BE2C (cell line): Measurements from ENCODE around the gene TCP11.

Source experiments
- DNase-seq: peaks from one replicate; pipeline ENCODE4 v3.0.0-alpha.2; 2020
- H3K27me3 ChIP-seq: fragments of 250-450 bp; sonication (Bioruptor Pico); 2 replicates; pipeline ENCODE4 v1.5.1; 2020; ENCODE audit warnings: mild to moderate bottlenecking
- H3K36me3 ChIP-seq: fragments of 250-450 bp; sonication (Bioruptor Pico); 2 replicates; pipeline ENCODE4 v1.5.1; 2020; ENCODE audit warnings: mild to moderate bottlenecking
- H3K4me1 ChIP-seq: fragments of 250-450 bp; sonication (Bioruptor Pico); 2 replicates; pipeline ENCODE4 v1.5.1; 2020
- H3K4me3 ChIP-seq: 2 replicates; pipeline ENCODE4 v1.5.1; 2011; ENCODE audit warnings: low read depth, low read length
- H3K9me3 ChIP-seq: fragments of 250-450 bp; sonication (Bioruptor Pico); 2 replicates; pipeline ENCODE4 v1.5.1; 2020
- CTCF ChIP-seq: IDR thresholded peaks from 2 replicates; pipeline ENCODE4 v1.5.1; 2012; ENCODE audit warnings: mild to moderate bottlenecking, low read depth, low read length

TCP11 gene

GRCh38 chr6:35088281-35089215 is 52.6 kb downstream of the TCP11 start:
- Histone ChIP-seq H3K9me3 (no peaks in the 10 kb centered on the region), H3K36me3 (no peaks in the 10 kb centered on the region), H3K4me1 (no peaks in the 10 kb centered on the region), H3K4me3 (no peak overlapping the region), H3K27me3 (no peaks in the 10 kb centered on the region)
- TF ChIP-seq CTCF = no peak
- no peak for DNase-seq

- no peaks in the 10 kb centered on the region for H3K4me1 ChIP-seq
- no peaks in the 10 kb centered on the region for H3K36me3 ChIP-seq
- H3K4me3 ChIP-seq = no peak overlapping the region
- H3K27me3 ChIP-seq = no peaks in the 10 kb centered on the region
- no peak for DNase-seq
- TF ChIP-seq CTCF = no peak
- no peaks in the 10 kb centered on the region for H3K9me3 ChIP-seq
Measured at GRCh38 chr6:35087361-35088280, 53.5 kb downstream of the TCP11 start.

- Histone ChIP-seq H3K36me3 (no peaks in the 10 kb centered on the region), H3K9me3 (no peaks in the 10 kb centered on the region), H3K4me3 (no peak overlapping the region), H3K4me1 (no peaks in the 10 kb centered on the region), H3K27me3 (no peaks in the 10 kb centered on the region)
- no peak for DNase-seq
- TF ChIP-seq CTCF = no peak
Measured at GRCh38 chr6:35086636-35087360, 54.3 kb downstream of the TCP11 start.

GRCh38 chr6:35086282-35086632 is 54.9 kb downstream of the TCP11 start:
- no peaks in the 10 kb centered on the region for H3K36me3 ChIP-seq
- H3K4me3 ChIP-seq = no peak overlapping the region
- H3K9me3 ChIP-seq = no peaks in the 10 kb centered on the region
- DNase-seq = no peak
- H3K27me3 ChIP-seq = no peaks in the 10 kb centered on the region
- no peaks in the 10 kb centered on the region for H3K4me1 ChIP-seq
- TF ChIP-seq CTCF = no peak

- Histone ChIP-seq H3K36me3 (no peaks in the 10 kb centered on the region), H3K27me3 (no peaks in the 10 kb centered on the region), H3K4me1 (no peaks in the 10 kb centered on the region), H3K4me3 (no peak overlapping the region), H3K9me3 (no peaks in the 10 kb centered on the region)
- DNase-seq = no peak
- TF ChIP-seq CTCF = no peak
Measured at GRCh38 chr6:35085359-35086281, 55.5 kb downstream of the TCP11 start.
